ENCODE data around the gene MARCHF3.

GRCh38 chr5:127066721-127067120 lies 36.4 kb upstream of the MARCHF3 start:
- TF ChIP-seq CTCF (IDR thresholded peaks at IDR 0.05): no peak
- TF ChIP-seq EP300 (IDR thresholded peaks at IDR 0.05): no peak
- no peak for TF ChIP-seq POLR2AphosphoS5 (IDR thresholded peaks at IDR 0.05)
- no peak for TF ChIP-seq POLR2A (IDR thresholded peaks at IDR 0.05; ENCODE audit: low read depth)

Measured in esophagus muscularis mucosa (tissue), 4 donors.